Osteocyte (in vitro differentiated cells): ENCODE results near the gene KLHL3. TPM values are rescaled to one million over a fixed set of nuclear protein-coding genes. Genes with fewer than 3 reads are reported as not detected.

ENCODE experiments used
- DNase-seq: peaks from one replicate; pipeline ENCODE4 v3.0.0; 2021; ENCODE audit warnings: mixed read lengths; ENCODE audit not compliant: unreplicated experiment; ENCODE audit errors: extremely low spot score
- H3K27ac Mint-ChIP-seq: one replicate; pipeline ENCODE4 v1.8.0; 2021; ENCODE audit warnings: mild to moderate bottlenecking, mixed read lengths; ENCODE audit not compliant: unreplicated experiment
- H3K27me3 Mint-ChIP-seq: one replicate; pipeline ENCODE4 v1.8.0; 2021; ENCODE audit warnings: mixed read lengths; ENCODE audit not compliant: unreplicated experiment
- H3K36me3 Mint-ChIP-seq: one replicate; pipeline ENCODE4 v1.8.0; 2021; ENCODE audit warnings: mixed read lengths; ENCODE audit not compliant: unreplicated experiment
- H3K4me1 Mint-ChIP-seq: one replicate; pipeline ENCODE4 v1.8.0; 2021; ENCODE audit warnings: mixed read lengths; ENCODE audit not compliant: unreplicated experiment
- H3K4me3 Mint-ChIP-seq: one replicate; pipeline ENCODE4 v1.8.0; 2021; ENCODE audit warnings: mild to moderate bottlenecking, moderate library complexity, mixed read lengths; ENCODE audit not compliant: unreplicated experiment
- H3K9me3 Mint-ChIP-seq: one replicate; pipeline ENCODE4 v1.8.0; 2021; ENCODE audit warnings: mixed read lengths; ENCODE audit not compliant: unreplicated experiment
- CTCF ChIP-seq: fragments of 200-600 bp; sonication (generic); IDR thresholded peaks from 2 replicates; pipeline ENCODE4 v1.5.0; 2021; ENCODE audit warnings: antibody characterized with exemption, mild to moderate bottlenecking, moderate library complexity
- total RNA-seq: library from RNA; stranded (reverse); gene quantifications from 2 replicates; pipeline ENCODE4 v1.2.1, GENCODE V29; 2021

KLHL3 gene
- total RNA-seq, 1 donor from 2014 or later = 3.1 TPM

GRCh38 chr5:137730336-137730735 is 5.6 kb downstream of the KLHL3 start:
- H3K4me1 Mint-ChIP-seq = peaks cover 3% of the 10 kb centered on the region
- no peaks in the 10 kb centered on the region for H3K9me3 Mint-ChIP-seq
- H3K27me3 Mint-ChIP-seq = no peaks in the 10 kb centered on the region
- H3K36me3 Mint-ChIP-seq = no peaks in the 10 kb centered on the region
- DNase-seq = no peak
- no peak overlapping the region for H3K4me3 Mint-ChIP-seq
- H3K27ac Mint-ChIP-seq = no peak overlapping the region
- no peak for TF ChIP-seq CTCF

DNA sequence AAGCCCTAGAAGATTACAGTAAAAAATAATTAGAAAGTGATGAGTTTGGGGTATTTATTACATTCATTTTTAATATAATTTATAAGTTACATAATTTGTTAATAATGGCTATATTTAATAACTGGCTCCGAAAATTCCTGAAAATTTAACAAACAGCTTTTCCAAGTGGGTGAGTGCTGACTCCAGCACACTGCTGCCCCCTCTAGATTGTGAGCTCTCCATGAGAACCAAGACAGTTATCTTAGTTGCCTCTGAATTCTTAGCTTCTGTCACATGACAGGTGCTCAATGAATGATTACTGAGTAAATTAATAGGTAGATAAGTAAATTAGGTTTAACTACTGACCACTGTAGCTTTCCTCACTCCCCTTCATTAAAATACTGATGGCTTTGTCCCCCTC is 7.8 kb downstream of the KLHL3 start:
- Mint-ChIP-seq H3K4me3 (no peak overlapping the region), H3K36me3 (no peaks in the 10 kb centered on the region), H3K27ac (no peak overlapping the region), H3K4me1 (peaks cover 3% of the 10 kb centered on the region), H3K9me3 (no peaks in the 10 kb centered on the region), H3K27me3 (no peaks in the 10 kb centered on the region)
- no peak for DNase-seq
- no peak for TF ChIP-seq CTCF

- H3K36me3 Mint-ChIP-seq = no peaks in the 10 kb centered on the region
- H3K4me1 Mint-ChIP-seq = peaks cover 3% of the 10 kb centered on the region
- no peak overlapping the region for H3K4me3 Mint-ChIP-seq
- no peak overlapping the region for H3K27ac Mint-ChIP-seq
- TF ChIP-seq CTCF = no peak
- no peaks in the 10 kb centered on the region for H3K9me3 Mint-ChIP-seq
- no peaks in the 10 kb centered on the region for H3K27me3 Mint-ChIP-seq
- no peak for DNase-seq
These were observed 8.3 kb downstream of the KLHL3 start for GRCh38 chr5:137727623-137728022.

DNA sequence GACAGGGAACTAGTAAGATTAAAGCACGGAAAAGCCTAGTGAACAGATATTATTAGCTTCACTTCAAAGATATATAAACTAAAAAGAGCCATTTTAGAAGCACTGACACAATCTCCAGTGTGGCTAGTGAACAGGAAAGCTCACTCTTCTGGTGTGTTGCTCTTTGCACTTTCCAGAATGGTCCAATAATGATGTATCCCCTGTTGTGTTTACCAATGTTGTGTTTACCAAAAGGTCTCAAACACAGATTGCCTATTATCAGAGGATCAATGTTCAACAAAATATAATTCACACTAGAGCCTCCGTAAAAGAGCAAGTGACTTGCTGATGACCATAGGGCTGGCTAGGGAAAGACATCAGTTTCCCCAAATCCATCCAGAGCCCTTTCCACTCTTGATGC is 11.6 kb downstream of the KLHL3 start:
- no peaks in the 10 kb centered on the region for H3K27me3 Mint-ChIP-seq
- H3K4me1 Mint-ChIP-seq = no peaks in the 10 kb centered on the region
- DNase-seq = no peak
- no peak for TF ChIP-seq CTCF
- H3K9me3 Mint-ChIP-seq = no peaks in the 10 kb centered on the region
- H3K36me3 Mint-ChIP-seq = no peaks in the 10 kb centered on the region
- no peak overlapping the region for H3K4me3 Mint-ChIP-seq
- no peak overlapping the region for H3K27ac Mint-ChIP-seq

GRCh38 chr5:137718611-137719010 is 17.3 kb downstream of the KLHL3 start:
- Mint-ChIP-seq H3K27me3 (no peaks in the 10 kb centered on the region), H3K36me3 (peaks cover 2% of the 10 kb centered on the region), H3K9me3 (peaks cover 8% of the 10 kb centered on the region), H3K27ac (no peak overlapping the region), H3K4me3 (no peak overlapping the region), H3K4me1 (no peaks in the 10 kb centered on the region)
- no peak for TF ChIP-seq CTCF
- DNase-seq = no peak
